CD4-positive, CD25-positive, alpha-beta regulatory T cell (primary cell): Measurements from ENCODE around the gene SLC17A3. TPM values are rescaled to one million over a fixed set of nuclear protein-coding genes. Genes with fewer than 3 reads are reported as not detected.

Experiments
- ATAC-seq, 2 donors: fragments of 150-1000 bp; cut with Tn5 transposase; one replicate each; pipeline ENCODE4 v1.10.0; 2021; ENCODE audit warnings: low read depth in 2 of 2, moderate number of reproducible peaks in 2 of 2, moderate library complexity in 1 of 2
- DNase-seq, 3 donors: peaks; one replicate each; pipeline versions ENCODE4 v3.0.0 to v3.0.0-alpha.2; 2012 to 2022; ENCODE audit warnings: mixed read lengths in 1 of 3
- H3K27ac ChIP-seq: one replicate; pipeline ENCODE4 v1.7.0; 2013; ENCODE audit warnings: mild to moderate bottlenecking, low read length; ENCODE audit not compliant: insufficient read depth, poor library complexity, severe bottlenecking
- H3K27me3 ChIP-seq: one replicate; pipeline ENCODE4 v1.7.0; 2013; ENCODE audit warnings: low read length; ENCODE audit not compliant: control insufficient read depth, insufficient read depth
- H3K36me3 ChIP-seq: one replicate; pipeline ENCODE4 v1.7.0; 2013; ENCODE audit warnings: mild to moderate bottlenecking, low read length, moderate library complexity; ENCODE audit not compliant: control insufficient read depth, insufficient read depth
- H3K4me1 ChIP-seq: 2 replicates; pipeline ENCODE4 v1.7.0; 2013; ENCODE audit warnings: mild to moderate bottlenecking, low read length; ENCODE audit not compliant: insufficient read depth, control insufficient read depth, poor library complexity, severe bottlenecking
- H3K4me3 ChIP-seq: one replicate; pipeline ENCODE4 v1.7.0; 2013; ENCODE audit warnings: low read depth, mild to moderate bottlenecking, low read length, moderate library complexity
- H3K9me3 ChIP-seq, 2 experiments: 1 replicate in 1 of 2; 2 replicates in 1 of 2; pipeline ENCODE4 v1.7.0; 2013; ENCODE audit warnings: low read length in 2 of 2, mild to moderate bottlenecking in 1 of 2, moderate library complexity in 1 of 2; ENCODE audit not compliant: control insufficient read depth in 2 of 2
- H3K27ac Mint-ChIP-seq, 3 donors: one replicate each; pipeline ENCODE4 v1.8.0; 2020 to 2022; ENCODE audit warnings: mild to moderate bottlenecking in 3 of 3, mixed read lengths in 3 of 3, moderate library complexity in 2 of 3
- H3K27me3 Mint-ChIP-seq: one replicate; pipeline ENCODE4 v1.8.0; 2022; ENCODE audit warnings: mild to moderate bottlenecking, mixed read lengths
- H3K36me3 Mint-ChIP-seq: one replicate; pipeline ENCODE4 v1.8.0; 2020; ENCODE audit warnings: mixed read lengths
- H3K4me1 Mint-ChIP-seq, 4 donors: one replicate each; pipeline ENCODE4 v1.8.0; 2020 to 2022; ENCODE audit warnings: mixed read lengths in 4 of 4, mild to moderate bottlenecking in 1 of 4
- H3K4me3 Mint-ChIP-seq, 4 donors: one replicate each; pipeline ENCODE4 v1.8.0; 2020 to 2022; ENCODE audit warnings: mild to moderate bottlenecking in 4 of 4, mixed read lengths in 4 of 4, moderate library complexity in 3 of 4
- H3K9me3 Mint-ChIP-seq, 7 donors: one replicate each; pipeline ENCODE4 v1.8.0; 2020 to 2022; ENCODE audit warnings: mixed read lengths in 7 of 7, mild to moderate bottlenecking in 3 of 7, moderate library complexity in 2 of 7
- polyA plus RNA-seq, 4 donors: library from polyadenylated mRNA; unstranded; fragments of 300-500 nt; fragmentation: Illumina TruSeq; gene quantifications; one replicate each; pipeline ENCODE4 v1.2.3, GENCODE V29; 2021
- total RNA-seq: library from RNA; stranded (reverse); gene quantifications from one replicate; pipeline ENCODE4 v1.2.3, GENCODE V29; 2022

SLC17A3 gene
- total and polyA plus RNA-seq, 5 donors from 2014 or later = 0.31 TPM; not detected in 4

- H3K27ac Mint-ChIP-seq = no peak overlapping the region
- peaks cover 20% of the 10 kb centered on the region for H3K27me3 ChIP-seq
- no peak for ATAC-seq
These were observed 40.9 kb downstream of the SLC17A3 start for GRCh38 chr6:25833136-25833535.

GRCh38 chr6:25832670-25833069 lies 41.4 kb downstream of the SLC17A3 start:
- Mint-ChIP-seq H3K9me3 (peaks cover 0 to 2% (median 0%) of the 10 kb centered on the region in 7 donors), H3K4me3 (no peak overlapping the region), H3K36me3 (no peaks in the 10 kb centered on the region), H3K27ac (no peak overlapping the region), H3K4me1 (no peaks in the 10 kb centered on the region), H3K27me3 (peaks cover 17% of the 10 kb centered on the region)
- H3K27ac ChIP-seq = no peak overlapping the region
- no peaks in the 10 kb centered on the region for H3K9me3 ChIP-seq
- H3K4me1 ChIP-seq = no peaks in the 10 kb centered on the region
- DNase-seq (no peak), ATAC-seq (no peak)
- no peak overlapping the region for H3K4me3 ChIP-seq
- no peaks in the 10 kb centered on the region for H3K36me3 ChIP-seq
- H3K27me3 ChIP-seq = peaks cover 20% of the 10 kb centered on the region

More at GRCh38 chr6:25833136-25833535, 40.9 kb downstream of the SLC17A3 start:
- H3K9me3 Mint-ChIP-seq = no peaks in the 10 kb centered on the region
- no peaks in the 10 kb centered on the region for H3K36me3 Mint-ChIP-seq
- Histone ChIP-seq H3K9me3 (no peaks in the 10 kb centered on the region), H3K4me1 (no peaks in the 10 kb centered on the region), H3K27ac (no peak overlapping the region), H3K36me3 (no peaks in the 10 kb centered on the region), H3K4me3 (no peak overlapping the region)
- no peak overlapping the region for H3K4me3 Mint-ChIP-seq
- H3K27me3 Mint-ChIP-seq = peaks cover 14% of the 10 kb centered on the region
- no peak for DNase-seq
- no peaks in the 10 kb centered on the region for H3K4me1 Mint-ChIP-seq

- no peaks in the 10 kb centered on the region for H3K4me1 ChIP-seq
- no peak overlapping the region for H3K4me3 ChIP-seq
- no peak for ATAC-seq
- no peaks in the 10 kb centered on the region for H3K36me3 ChIP-seq
- H3K4me1 Mint-ChIP-seq = no peaks in the 10 kb centered on the region
- peaks cover 0 to 5% (median 0%) of the 10 kb centered on the region in 7 donors for H3K9me3 Mint-ChIP-seq
- no peaks in the 10 kb centered on the region for H3K36me3 Mint-ChIP-seq
- no peak for DNase-seq
- peaks cover 24% of the 10 kb centered on the region for H3K27me3 ChIP-seq
- no peak overlapping the region for H3K27ac Mint-ChIP-seq
- no peak overlapping the region for H3K4me3 Mint-ChIP-seq
- no peak overlapping the region for H3K27ac ChIP-seq
- H3K9me3 ChIP-seq = no peaks in the 10 kb centered on the region
- peaks cover 21% of the 10 kb centered on the region for H3K27me3 Mint-ChIP-seq
These were observed 41.8 kb downstream of the SLC17A3 start for GRCh38 chr6:25832307-25832662.

DNA sequence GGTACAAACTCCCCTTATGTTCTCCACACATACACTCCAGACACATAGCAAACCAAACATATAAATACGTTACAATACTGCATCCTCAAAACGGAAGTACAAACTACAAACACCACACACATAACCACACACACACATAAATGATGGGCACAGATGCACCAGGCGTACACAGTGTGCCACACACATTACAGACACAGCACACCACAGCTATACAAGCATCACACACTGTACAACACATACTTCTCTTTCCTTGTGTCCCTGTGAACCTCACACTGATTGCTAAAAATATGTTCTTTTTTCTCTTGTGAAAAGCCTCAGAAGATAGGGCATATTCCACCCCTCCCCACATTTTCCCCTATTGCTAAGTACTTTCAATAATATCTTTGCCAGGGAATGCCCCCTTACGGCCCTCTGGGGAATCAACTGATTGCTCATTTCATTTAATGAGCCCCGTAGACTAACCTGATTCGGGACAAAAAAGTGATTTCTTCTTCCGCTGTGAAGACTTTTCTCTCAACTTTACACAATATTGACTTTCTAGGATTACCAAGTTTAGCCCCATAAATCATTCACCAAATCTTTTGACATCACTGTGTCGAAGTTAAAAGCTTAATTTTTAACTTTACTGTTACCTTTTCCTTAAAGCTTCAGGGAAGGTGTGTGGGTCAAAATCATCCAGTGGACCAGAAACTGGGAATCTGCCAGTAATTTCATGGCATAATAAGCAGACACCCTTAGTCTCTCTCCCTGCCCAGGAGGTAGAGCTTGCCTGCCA lies 42.3 kb downstream of the SLC17A3 start, which contains the start of gene SLC17A1:
SLC17A1 (minus strand) TSS at position 521 of the 775 bp plus-strand sequence. CDS start 1,495 bp downstream, outside the sequence.
- ATAC-seq (no peak), DNase-seq (no peak)
- Histone ChIP-seq H3K36me3 (no peaks in the 10 kb centered on the region), H3K4me1 (no peaks in the 10 kb centered on the region), H3K4me3 (no peak within 1 kb of the TSS), H3K27me3 (peaks cover 29% of the 10 kb centered on the region), H3K27ac (no peak within 1 kb of the TSS), H3K9me3 (no peaks in the 10 kb centered on the region)
- Mint-ChIP-seq H3K27me3 (peaks cover 23% of the 10 kb centered on the region), H3K4me3 (no peak within 1 kb of the TSS), H3K9me3 (peaks cover 0 to 5% (median 0%) of the 10 kb centered on the region in 7 donors), H3K27ac (no peak within 1 kb of the TSS), H3K36me3 (no peaks in the 10 kb centered on the region), H3K4me1 (no peaks in the 10 kb centered on the region)

- peaks cover 36% of the 10 kb centered on the region for H3K27me3 ChIP-seq
- no peak overlapping the region for H3K27ac ChIP-seq
- peaks cover 30% of the 10 kb centered on the region for H3K27me3 Mint-ChIP-seq
- H3K4me3 Mint-ChIP-seq = no peak overlapping the region
- H3K9me3 ChIP-seq = no peaks in the 10 kb centered on the region
- H3K4me3 ChIP-seq = no peak overlapping the region
- no peak overlapping the region for H3K27ac Mint-ChIP-seq
- H3K4me1 Mint-ChIP-seq = no peaks in the 10 kb centered on the region
- peaks cover 0 to 8% (median 4%) of the 10 kb centered on the region in 7 donors for H3K9me3 Mint-ChIP-seq
- ATAC-seq (no peak), DNase-seq (no peak)
- H3K36me3 Mint-ChIP-seq = no peaks in the 10 kb centered on the region
- no peaks in the 10 kb centered on the region for H3K36me3 ChIP-seq
- H3K4me1 ChIP-seq = no peaks in the 10 kb centered on the region
These were observed 43.6 kb downstream of the SLC17A3 start for GRCh38 chr6:25830458-25830857.

- Mint-ChIP-seq H3K4me3 (no peak overlapping the region), H3K36me3 (no peaks in the 10 kb centered on the region), H3K4me1 (no peaks in the 10 kb centered on the region), H3K27ac (no peak overlapping the region), H3K9me3 (peaks cover 0 to 13% (median 6%) of the 10 kb centered on the region in 7 donors), H3K27me3 (peaks cover 40% of the 10 kb centered on the region)
- Histone ChIP-seq H3K9me3 (no peaks in the 10 kb centered on the region), H3K27me3 (peaks cover 39% of the 10 kb centered on the region), H3K4me3 (no peak overlapping the region), H3K4me1 (no peaks in the 10 kb centered on the region), H3K27ac (no peak overlapping the region), H3K36me3 (no peaks in the 10 kb centered on the region)
- no peak for ATAC-seq
- no peak for DNase-seq
These were observed 44.7 kb downstream of the SLC17A3 start for GRCh38 chr6:25829375-25829774.

GRCh38 chr6:25821341-25821740 lies 52.7 kb downstream of the SLC17A3 start:
- Histone ChIP-seq H3K27me3 (peaks cover 16% of the 10 kb centered on the region), H3K27ac (no peak overlapping the region), H3K9me3 (no peaks in the 10 kb centered on the region), H3K36me3 (no peaks in the 10 kb centered on the region), H3K4me3 (no peak overlapping the region), H3K4me1 (no peaks in the 10 kb centered on the region)
- Mint-ChIP-seq H3K9me3 (peaks cover 0 to 13% (median 2%) of the 10 kb centered on the region in 7 donors), H3K27ac (no peak overlapping the region), H3K4me3 (no peak overlapping the region), H3K27me3 (peaks cover 34% of the 10 kb centered on the region), H3K4me1 (no peaks in the 10 kb centered on the region), H3K36me3 (no peaks in the 10 kb centered on the region)
- no peak for ATAC-seq
- no peak for DNase-seq

DNA sequence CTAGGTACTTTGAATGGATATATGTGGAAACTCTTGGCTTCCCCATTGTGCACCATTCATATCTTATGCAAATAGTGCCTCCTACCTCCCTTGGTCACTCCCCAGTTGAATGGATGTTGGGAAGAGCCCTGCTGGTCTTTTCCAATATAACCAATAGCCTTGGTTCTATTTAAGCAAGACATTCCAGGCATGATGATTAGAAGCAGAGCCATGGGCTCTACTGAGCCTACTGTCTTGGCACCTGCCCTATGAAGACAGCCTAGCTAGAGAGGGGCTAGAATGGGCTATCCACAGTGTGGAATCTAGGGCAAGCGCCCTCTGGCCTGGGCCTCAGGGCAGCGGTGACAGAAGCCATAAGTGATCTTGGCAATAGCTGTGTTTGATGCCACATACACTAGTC lies 57.8 kb downstream of the SLC17A3 start:
- Mint-ChIP-seq H3K4me1 (no peaks in the 10 kb centered on the region), H3K27me3 (peaks cover 27% of the 10 kb centered on the region), H3K9me3 (peaks cover 0 to 3% (median 1%) of the 10 kb centered on the region in 7 donors), H3K27ac (no peak overlapping the region), H3K4me3 (no peak overlapping the region), H3K36me3 (no peaks in the 10 kb centered on the region)
- Histone ChIP-seq H3K4me3 (no peak overlapping the region), H3K9me3 (no peaks in the 10 kb centered on the region), H3K4me1 (no peaks in the 10 kb centered on the region), H3K27me3 (no peaks in the 10 kb centered on the region), H3K36me3 (no peaks in the 10 kb centered on the region), H3K27ac (no peak overlapping the region)
- ATAC-seq = no peak
- DNase-seq = no peak
